HG02973 (cell line): ENCODE results near the gene CMTM1.
"Not testable (repeated sequence)": the region's sequence is repeated elsewhere in the genome, so short reads cannot be mapped to it uniquely, and the experiment has no call there.

Source experiments
- ATAC-seq: cut with Tn5 transposase; IDR thresholded peaks from one replicate; pipeline ENCODE4 v1.9.1; 2021; ENCODE audit warnings: moderate library complexity; ENCODE audit not compliant: unreplicated experiment

The CMTM1 gene

DNA sequence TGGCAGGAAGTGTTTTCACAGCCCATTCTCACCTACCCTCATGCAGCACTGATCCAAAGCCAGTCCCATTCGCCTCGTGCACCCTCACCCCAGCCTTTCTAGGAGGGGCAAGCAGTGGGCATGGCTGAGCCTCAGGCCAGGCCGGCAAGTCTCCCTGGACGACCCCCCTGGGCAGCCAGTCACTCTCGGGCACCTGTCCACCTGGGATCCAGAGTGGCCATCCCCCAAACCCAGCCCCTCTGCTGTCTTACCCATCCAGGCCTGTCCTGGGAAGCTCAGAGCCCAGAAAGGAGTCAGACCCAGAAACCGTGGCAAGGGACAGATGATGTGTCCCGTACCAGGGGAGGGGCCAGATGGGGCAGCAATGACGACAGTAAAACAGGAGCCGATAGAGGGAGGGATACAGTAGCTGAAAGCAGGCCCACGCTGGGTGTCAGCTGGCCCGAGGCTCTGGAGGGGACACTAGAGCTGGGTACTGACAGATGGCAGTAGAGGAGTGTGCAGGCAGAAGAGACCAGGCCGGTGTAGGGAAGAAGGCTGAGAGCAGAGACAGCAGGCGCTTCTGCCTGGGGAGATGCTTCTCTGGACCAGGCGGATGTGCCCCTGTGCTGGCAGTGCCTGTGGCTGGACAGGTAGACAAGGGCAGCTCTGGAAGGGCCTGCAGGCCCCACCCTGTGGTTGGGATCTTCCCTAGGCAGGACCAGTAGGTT is 44.0 kb downstream of the CMTM1 start:
- ATAC-seq = no peak

DNA sequence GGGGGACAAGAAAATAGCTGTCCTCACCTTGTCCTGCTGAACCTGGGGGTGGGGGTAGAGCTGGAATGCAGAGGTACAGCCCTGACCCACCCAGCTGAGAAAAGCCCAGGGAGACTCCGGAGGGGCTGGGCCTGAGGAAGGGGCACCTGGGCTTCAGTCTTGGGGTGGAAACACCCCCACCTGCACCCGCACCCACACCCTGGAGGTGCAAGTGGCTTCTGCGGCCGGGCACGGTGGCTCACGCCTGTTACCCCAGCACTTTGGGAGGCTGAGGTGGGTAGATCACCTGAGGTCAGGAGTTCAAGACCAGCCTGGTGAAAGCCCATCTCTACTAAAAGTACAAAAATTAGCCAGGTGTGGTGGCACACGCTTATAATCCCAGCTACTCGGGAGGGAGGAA is 45.7 kb downstream of the CMTM1 start:
- not testable (repeated sequence) for ATAC-seq

DNA sequence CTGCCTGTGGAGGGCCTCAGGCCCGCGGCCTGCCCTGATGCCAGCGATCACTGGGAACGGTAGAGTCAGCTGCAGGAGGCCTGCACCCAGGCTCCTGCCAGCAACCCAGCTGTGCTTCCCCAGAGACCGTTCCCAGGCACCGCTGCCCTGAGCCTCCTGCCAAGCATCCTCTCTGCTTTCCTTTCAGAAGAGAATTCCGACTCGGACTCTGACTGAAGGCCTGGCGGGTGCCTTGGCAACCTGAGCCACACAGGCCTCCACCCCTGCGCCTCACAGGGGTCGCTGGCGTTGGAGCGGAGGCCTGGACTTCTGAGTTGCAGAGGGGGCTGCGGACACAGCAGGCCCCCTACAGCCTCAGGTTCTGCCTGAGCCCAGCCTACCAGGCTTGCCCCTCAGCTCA is 46.2 kb downstream of the CMTM1 start:
- no peak for ATAC-seq

DNA sequence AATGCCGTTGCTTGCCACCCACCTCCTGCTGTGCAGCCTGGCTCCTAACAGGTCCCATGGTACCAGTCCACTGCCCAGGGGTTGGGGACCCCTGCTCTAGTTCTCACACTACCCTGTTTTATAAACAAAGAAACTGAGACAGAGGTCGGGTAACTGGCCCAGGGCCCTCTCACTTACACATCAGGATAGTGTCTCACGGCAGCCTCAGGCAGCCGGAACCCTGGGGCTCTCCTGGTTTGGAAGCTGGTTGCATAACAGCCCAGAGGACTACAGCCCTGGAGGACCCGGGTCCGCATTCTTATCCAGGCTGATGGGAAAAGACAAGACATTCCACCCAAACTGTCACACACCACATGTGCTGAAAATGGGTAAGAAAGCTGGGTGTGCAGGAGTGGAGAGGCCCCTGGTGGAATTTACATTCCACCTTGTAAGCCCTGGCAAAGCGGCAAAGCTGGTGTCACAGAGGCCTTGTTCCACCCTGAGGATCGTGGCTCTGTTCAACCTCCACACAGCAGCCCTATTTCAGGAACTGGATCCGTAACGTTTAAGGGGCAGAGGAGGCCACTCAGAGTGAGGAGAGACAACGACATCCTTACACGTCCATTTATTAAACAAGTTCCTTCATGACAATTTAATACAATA is 48.0 kb downstream of the CMTM1 start:
- no peak for ATAC-seq

DNA sequence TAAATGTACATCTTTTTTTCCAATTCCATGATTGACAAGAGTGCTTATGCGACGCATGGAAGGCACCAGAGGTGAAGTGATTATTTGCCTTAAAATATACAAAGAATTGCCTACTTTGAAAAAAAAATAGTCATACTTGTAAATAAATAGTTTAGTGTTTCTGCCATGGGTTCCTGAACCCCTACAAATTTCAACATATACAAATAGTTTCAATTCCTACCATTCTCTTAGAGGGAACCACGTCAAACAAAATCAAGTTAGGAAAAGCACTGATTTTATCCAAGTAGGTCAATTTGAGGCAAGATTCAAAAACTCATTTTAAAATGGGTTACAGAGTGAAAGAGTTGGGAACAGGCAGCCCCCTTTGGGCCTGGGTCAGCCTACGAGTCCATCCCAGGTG is 49.9 kb downstream of the CMTM1 start:
- ATAC-seq = no peak

DNA sequence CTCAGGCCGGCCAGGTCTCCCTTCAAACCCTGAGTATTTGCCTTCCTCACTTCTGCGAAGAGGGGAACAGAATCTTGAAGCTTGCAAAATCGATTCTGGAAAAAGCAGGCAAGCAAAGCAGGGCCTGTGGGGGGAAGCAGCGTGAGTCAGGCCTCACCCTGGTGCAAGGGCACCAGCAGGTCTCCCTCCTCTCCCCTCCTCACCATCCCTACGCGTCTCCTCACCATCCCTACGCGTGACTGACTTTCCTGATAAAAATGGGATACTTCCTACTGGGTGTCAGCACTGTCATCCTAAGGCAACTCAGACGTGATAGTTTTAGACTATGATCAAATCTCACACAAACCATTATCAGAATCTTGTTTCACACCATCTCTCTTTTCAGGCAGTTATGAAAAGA is 50.4 kb downstream of the CMTM1 start:
- ATAC-seq = no peak

DNA sequence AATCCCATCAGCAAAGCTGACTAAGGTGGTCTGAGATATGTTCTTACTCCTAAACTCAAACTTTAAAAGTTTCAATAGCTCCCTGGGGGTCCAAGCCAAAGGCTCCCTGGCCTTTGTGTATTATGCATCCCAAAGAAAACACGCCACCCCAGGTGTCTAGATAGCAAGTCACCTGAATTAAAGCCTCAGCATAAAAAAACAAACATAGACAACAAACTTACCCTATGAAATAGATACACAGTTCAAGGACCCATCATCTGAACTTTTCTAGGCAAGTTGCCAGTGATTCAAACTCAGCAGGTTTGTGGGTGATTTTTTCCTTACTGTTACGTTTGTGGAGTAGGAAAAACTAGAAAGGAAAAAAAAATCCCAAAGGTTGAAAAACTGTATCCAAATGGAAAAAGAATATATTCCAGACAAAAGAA is 50.8 kb downstream of the CMTM1 start:
- no peak for ATAC-seq

DNA sequence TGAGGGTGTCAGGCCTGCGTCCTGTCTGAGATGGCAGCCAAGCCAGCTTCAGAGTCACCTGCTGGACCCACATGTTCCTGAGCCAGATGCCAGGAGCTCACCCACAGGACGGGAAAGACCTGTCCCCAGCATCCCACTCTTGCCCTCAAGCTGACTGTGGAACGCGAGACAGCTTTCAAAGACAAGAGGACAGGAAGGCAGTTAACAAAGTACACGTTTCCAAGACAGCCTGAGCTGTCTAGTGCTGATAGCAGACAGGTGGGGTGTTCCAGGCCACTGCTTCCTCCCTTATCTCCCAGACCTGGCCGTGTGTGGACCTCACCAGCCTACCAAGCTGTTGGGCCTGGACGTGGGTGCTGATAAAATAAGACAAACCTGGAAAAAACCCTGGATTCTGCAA is 51.5 kb downstream of the CMTM1 start:
- ATAC-seq = no peak

DNA sequence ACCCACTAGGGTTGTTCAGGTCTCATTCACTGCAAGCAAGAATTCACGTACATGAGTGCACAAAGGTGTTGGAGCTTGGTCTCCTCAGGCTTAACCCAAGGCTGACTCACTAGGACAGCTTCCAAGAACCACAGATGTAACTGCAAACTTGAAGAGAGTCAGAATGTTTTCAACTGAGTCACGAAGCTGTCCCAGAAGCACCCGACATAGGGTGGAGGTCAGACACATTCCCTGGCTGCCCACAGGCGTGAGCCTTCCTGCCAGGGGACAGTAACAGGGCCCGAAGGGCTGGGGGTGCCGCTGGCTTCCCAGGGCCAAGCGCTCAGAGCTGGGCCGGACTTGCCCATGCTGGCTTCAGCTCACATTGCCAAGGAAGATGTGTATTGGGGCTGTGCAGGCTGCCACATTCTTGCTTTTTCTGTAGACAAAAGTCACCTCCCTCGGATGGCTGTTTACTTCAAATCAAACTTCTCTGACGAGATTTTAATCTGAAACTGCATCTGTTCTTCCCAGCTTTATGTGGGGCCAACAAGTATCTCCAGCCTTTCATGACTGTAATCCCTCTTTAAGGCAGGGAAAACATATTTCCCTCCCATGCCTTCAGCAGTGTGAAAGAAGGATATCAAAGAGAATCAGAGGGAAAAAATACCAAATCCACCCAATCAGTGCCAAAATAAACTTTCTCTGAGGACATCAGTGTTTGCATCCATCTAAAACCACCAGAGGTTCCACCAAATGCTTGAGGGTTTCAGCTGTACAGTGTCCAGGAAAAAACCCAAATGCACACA is 52.5 kb downstream of the CMTM1 start:
- no peak for ATAC-seq

DNA sequence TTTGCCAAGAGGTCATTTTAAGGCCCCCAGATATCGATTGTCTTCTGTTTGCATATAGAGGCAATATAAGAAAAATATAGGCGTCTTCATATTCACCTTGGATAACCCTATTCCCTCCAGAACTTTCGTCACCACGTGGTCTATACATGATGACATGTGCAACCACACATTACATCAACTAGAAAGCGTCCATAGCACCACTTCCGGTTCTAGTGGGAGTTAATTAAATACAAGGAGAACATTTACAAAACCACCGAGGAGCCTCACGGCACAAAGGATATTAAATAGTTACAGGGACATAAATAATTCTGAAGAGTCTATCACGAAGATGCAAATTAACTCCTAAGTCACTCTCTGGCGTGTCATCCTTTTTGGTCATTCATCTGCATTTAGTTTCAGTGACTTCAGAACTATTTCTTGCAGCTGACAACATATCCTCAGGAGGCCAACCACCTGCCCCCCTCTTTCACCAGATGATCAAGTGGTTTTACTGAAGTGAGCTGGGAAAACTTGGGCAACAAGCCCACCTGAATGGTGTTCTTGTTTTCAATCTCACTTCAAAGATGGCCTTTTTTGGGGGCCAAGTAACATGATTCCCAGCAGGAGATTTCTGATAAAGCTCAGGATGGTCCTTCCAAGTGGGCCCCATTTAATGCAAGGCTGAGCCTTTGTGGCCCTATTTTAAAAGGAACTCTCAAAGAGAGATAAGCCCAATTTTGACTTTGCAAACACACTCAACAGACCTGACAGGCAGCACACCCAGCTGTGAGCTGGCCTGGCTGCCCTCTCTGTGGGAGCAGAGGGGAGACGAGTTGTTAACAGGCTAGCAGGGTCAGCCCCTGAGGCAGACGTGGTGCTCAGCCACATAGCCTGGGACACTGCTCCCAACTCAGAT is 53.5 kb downstream of the CMTM1 start:
- ATAC-seq = no peak

DNA sequence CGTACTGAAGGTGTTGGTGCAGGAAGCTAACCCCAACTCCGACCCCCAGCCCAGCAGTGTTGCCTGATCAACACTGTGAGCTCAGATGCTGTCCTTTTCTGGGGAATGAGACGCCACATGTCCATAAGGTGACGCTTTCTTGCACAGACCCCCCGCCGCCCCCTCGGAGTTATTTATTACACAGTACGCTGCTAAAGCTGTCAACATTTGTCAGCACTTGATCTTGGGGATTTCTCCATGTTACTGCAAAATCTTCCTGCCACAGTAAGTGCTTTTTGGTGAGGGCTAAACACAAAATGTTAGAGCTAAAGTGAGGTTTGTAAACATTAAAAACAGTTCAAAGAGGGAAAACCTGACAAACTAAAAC is 54.2 kb downstream of the CMTM1 start:
- ATAC-seq = no peak

DNA sequence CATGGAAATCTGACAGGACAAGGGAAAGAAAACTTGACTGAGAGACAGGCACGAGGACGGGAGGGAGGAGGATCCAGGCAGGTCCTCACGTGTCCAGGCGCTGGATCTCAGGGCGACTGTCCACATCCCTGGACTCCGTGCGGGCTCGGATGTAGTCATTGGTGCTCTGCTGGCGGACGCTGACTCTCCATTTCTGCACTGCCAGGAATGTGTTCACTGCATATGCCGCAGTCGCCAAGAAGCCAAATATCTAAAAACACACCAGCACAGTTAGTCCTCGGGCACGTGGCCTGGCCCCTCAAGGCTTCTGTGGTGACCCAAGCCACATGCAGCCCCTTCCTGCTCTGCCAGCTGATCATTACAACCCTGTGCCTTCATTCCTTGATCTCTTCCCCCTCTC is 55.7 kb downstream of the CMTM1 start:
- no peak for ATAC-seq

DNA sequence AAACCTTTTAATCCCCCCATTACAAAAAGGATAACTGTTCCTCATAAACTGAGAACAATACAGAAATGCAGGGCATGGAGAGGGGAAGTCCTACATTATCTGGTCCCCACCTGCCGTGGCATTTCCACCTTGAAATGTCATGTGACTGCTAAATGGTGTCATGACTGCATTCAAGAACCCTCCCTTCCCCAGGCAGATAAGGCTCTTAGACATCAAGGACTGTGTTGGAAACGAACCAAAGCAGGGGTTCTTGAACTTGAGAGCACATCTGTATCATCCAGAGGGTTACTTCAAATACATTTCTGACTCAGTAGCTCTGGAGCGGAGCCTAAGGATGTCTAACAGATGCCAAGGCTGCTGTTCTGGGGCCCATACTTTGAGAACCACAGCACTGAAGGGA is 56.6 kb downstream of the CMTM1 start:
- ATAC-seq = no peak

DNA sequence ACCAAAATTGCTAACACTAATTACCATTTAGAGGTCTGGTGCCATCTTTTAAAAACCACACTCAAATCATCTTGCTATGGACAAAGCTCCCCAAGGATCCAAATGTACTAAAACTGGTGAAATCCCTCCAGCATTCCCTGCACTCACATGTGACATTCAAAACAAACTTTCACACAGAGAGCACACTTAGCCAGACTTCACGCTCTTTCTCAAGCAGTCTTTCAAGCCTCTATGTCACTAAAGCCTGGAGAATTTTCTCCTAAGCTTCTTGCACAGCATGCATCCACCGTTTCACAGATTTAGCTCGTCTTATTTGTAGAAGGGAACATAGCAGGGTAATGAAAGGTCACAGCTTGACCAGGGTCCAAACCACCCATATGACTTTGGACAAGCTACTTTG is 57.5 kb downstream of the CMTM1 start:
- no peak for ATAC-seq

DNA sequence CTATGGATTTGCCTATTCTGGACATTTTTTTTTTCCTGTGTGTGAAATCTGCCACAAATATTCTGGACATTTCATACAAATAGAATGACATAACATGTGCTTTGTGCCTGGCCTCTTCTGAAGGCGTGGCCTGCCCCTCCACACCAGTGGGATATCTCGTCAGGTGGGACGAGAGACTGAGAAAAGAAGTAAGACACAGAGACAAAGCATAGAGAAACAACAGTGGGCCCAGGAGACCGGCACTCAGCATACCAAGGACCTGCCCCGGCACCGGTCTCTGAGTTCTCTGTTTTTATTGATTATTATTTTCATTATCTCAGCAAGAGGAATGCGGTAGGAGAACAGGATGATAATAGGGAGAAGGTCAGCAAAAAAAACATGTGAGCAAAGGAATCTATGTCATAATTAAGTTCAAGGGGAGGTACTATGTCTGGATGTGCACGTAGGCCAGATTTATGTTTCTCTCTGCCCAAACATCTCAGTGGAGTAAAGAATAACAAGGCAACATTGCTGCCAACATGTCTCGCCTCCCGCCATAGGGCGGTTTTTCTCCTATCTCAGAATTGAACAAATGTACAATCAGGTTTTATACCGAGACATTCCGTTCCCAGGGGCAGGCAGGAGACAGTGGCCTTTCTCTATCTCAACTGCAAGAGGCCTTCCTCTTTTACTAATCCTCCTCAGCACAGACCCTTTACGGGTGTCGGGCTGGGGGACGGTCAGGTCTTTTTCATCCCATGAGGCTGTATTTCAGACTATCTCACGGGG is 61.6 kb downstream of the CMTM1 start:
- not testable (repeated sequence) for ATAC-seq
